Right lobe of liver (tissue), 6 donors: ENCODE measurements around the gene KDM4B. TPM values are rescaled to one million over a fixed set of nuclear protein-coding genes. Genes with fewer than 3 reads are reported as not detected.

Experiments
- ATAC-seq, 4 donors: fragments of 200-7000 bp; cut with Tn5 transposase; one replicate each; pipeline ENCODE4 v1.9.1; 2020; ENCODE audit warnings: mild to moderate bottlenecking in 4 of 4, moderate library complexity in 4 of 4
- DNase-seq, 3 donors: peaks; one replicate each; pipeline ENCODE4 v3.0.0-alpha.2; 2020
- H3K27ac ChIP-seq, 3 donors: fragments of 200-600 bp; one replicate each; pipeline ENCODE4 v1.8.0; 2022
- H3K27me3 ChIP-seq, 2 donors: fragments of 200-600 bp; one replicate each; pipeline ENCODE4 v1.8.0; 2022
- H3K36me3 ChIP-seq, 4 donors: fragments of 200-600 bp; sonication (generic) in 1 of 4; one replicate each; pipeline versions ENCODE4 v1.5.1 to v1.8.0; 2017 to 2022; ENCODE audit warnings: control low read depth in 1 of 4
- H3K4me1 ChIP-seq, 4 donors: fragments of 200-600 bp; sonication (generic) in 1 of 4; one replicate each; pipeline versions ENCODE4 v1.5.1 to v1.8.0; 2017 to 2022; ENCODE audit warnings: control low read depth in 1 of 4
- H3K4me3 ChIP-seq, 3 donors: fragments of 200-600 bp; one replicate each; pipeline ENCODE4 v1.8.0; 2022
- H3K9me3 ChIP-seq, 4 donors: fragments of 200-600 bp; sonication (generic) in 1 of 4; one replicate each; pipeline versions ENCODE4 v1.5.1 to v1.8.0; 2017 to 2022; ENCODE audit warnings: control low read depth in 1 of 4
- POLR2A ChIP-seq: fragments of 450-650 bp; IDR thresholded peaks from one replicate; pipeline ENCODE4 v1.6.1; 2017; ENCODE audit warnings: antibody characterized with exemption, mild to moderate bottlenecking
- WGBS: methylation state at CpG from one replicate; pipeline ENCODE4 v1.1.6; 2018; ENCODE audit warnings: low coverage, low lambda C conversion rate; ENCODE audit not compliant: insufficient coverage; ENCODE audit errors: missing lambda C conversion rate; 5-methylcytosine and 5-hydroxymethylcytosine counted together
- intact Hi-C, 2 donors: fragments of 100-400 bp; cut with DNase I; formaldehyde crosslinking; loops; one replicate each; pipeline versions ENCODE4 v1.11.2 to v1.14.1; 2022
- total RNA-seq, 6 experiments: library from RNA; depleted of rRNA in 2 of 6; stranded (reverse); fragments of >200 nt in 2 of 6; fragmentation: NEBNext Ultra II Directional in 3 of 6; extraction: Animal tissue kit (Norgen Biotek cat#: 25700) in 3 of 6; gene quantifications; one replicate each; pipeline versions ENCODE4 v1.1.0 to v1.2.4, GENCODE V29; 2016 to 2023
- TF ChIP-seq, protein P1 (sequence below), 4 donors: fragments of 200-600 bp in 3 of 4; fragments of 450-650 bp in 1 of 4; IDR thresholded peaks; one replicate each; pipeline versions ENCODE4 v1.5.1 to v1.8.0; 2016 to 2022; ENCODE audit warnings: antibody characterized with exemption in 4 of 4, mild to moderate bottlenecking in 2 of 4
- donor health status: DM: no; HTN: yes; CAD: no.
- donor health status: DM: no; HTN: no; CAD: no.
- donor health status: DM: no; HTN: no; CAD: no.
- donor health status: DM: no; HTN: yes; CAD: no.
- donor health status: DM: no; HTN: yes; CAD: no.

KDM4B gene
- total RNA-seq, 6 experiments from 2014 or later, result 14.2 to 36.9 (median 29.1) TPM

DNA sequence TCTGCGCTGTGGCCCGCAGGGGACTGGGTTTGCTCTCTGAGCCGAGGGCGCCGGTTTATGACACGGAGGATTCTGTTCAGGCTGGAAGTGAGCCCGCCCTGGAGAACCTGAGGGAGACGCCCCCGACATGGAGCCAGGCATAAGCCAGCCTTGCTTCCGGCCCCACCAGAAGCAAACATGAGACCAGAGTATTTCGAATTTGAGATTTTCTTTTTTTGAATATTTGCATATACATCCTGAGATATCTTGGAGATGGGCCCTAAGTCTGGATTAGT lies 72.9 kb downstream of the KDM4B start:
- no peak for ATAC-seq
- DNase-seq, result no peak
- no peak for TF ChIP-seq POLR2A
- TF ChIP-seq, protein P1, sequence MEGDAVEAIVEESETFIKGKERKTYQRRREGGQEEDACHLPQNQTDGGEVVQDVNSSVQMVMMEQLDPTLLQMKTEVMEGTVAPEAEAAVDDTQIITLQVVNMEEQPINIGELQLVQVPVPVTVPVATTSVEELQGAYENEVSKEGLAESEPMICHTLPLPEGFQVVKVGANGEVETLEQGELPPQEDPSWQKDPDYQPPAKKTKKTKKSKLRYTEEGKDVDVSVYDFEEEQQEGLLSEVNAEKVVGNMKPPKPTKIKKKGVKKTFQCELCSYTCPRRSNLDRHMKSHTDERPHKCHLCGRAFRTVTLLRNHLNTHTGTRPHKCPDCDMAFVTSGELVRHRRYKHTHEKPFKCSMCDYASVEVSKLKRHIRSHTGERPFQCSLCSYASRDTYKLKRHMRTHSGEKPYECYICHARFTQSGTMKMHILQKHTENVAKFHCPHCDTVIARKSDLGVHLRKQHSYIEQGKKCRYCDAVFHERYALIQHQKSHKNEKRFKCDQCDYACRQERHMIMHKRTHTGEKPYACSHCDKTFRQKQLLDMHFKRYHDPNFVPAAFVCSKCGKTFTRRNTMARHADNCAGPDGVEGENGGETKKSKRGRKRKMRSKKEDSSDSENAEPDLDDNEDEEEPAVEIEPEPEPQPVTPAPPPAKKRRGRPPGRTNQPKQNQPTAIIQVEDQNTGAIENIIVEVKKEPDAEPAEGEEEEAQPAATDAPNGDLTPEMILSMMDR (IDR thresholded peaks at IDR 0.05), result no peak
- no peaks in the 10 kb centered on the region for H3K27me3 ChIP-seq
- 80% methylated on average over 2 of the region's 11 CpGs for WGBS
- intact Hi-C loops, result no loop called here
- no peak overlapping the region for H3K27ac ChIP-seq
- H3K4me3 ChIP-seq, result no peak overlapping the region
- H3K9me3 ChIP-seq, result no peaks in the 10 kb centered on the region
- H3K4me1 ChIP-seq, result no peaks in the 10 kb centered on the region
- H3K36me3 ChIP-seq, result peaks cover 0 to 28% (median 4%) of the 10 kb centered on the region in 4 donors

DNA sequence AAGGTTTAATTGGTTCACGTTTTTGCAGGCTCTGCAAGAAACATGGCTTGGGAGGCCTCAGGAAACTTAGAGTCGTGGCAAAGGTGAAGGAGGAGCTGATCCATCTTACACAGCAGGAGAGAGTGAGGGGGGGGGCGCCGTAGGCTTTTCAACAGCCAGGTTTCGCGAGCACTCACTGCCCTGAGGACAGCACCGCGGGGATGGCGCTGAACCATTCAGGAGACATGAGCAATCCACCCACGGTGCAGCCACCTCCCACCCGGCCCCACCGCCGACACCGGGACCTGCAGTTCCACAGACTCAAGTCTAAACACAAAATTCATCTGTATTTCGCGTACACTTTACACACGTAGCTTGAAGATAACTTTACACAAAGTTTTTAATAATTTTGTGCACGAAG lies 73.6 kb downstream of the KDM4B start:
- no peak for TF ChIP-seq POLR2A
- TF ChIP-seq, protein P1 (IDR thresholded peaks at IDR 0.05), result no peak
- ATAC-seq (no peak), DNase-seq (no peak)
- H3K36me3 ChIP-seq, result peaks cover 0 to 31% (median 4%) of the 10 kb centered on the region in 4 donors
- intact Hi-C loops, result no loop called here
- no peaks in the 10 kb centered on the region for H3K9me3 ChIP-seq
- no peak overlapping the region for H3K27ac ChIP-seq
- 65% methylated on average over 4 of the region's 18 CpGs for WGBS
- H3K4me1 ChIP-seq, result no peaks in the 10 kb centered on the region
- H3K4me3 ChIP-seq, result no peak overlapping the region
- no peaks in the 10 kb centered on the region for H3K27me3 ChIP-seq

DNA sequence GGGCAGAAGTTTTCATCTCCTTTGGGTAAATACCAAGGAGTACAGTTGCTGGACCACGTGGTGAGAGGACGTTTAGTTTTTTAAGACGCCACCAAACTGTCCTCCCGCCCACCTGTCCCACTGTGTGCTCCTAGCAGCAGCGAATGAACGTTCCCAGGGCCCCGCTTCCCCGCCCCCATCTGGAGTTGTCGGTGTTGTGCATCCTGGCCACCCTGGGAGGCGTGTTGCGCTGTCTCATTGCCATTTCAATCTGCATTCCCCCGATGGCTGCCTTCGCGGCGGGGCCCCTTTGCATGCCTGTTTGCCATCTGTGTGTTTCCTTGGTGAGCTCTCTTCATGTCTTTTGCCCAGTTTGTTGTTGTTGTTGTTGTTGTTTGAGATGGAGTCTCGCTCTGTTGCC lies 76.1 kb downstream of the KDM4B start:
- Histone ChIP-seq H3K4me1 (no peaks in the 10 kb centered on the region), H3K36me3 (peaks cover 0 to 29% (median 3%) of the 10 kb centered on the region in 4 donors), H3K9me3 (no peaks in the 10 kb centered on the region), H3K27ac (no peak overlapping the region), H3K27me3 (no peaks in the 10 kb centered on the region), H3K4me3 (no peak overlapping the region)
- TF ChIP-seq POLR2A, result no peak
- TF ChIP-seq, protein P1 (IDR thresholded peaks at IDR 0.05), result no peak
- 90% methylated on average over 12 of the region's 16 CpGs for WGBS
- DNase-seq (no peak), ATAC-seq (no peak)
- intact Hi-C loops, result no loop called here

DNA sequence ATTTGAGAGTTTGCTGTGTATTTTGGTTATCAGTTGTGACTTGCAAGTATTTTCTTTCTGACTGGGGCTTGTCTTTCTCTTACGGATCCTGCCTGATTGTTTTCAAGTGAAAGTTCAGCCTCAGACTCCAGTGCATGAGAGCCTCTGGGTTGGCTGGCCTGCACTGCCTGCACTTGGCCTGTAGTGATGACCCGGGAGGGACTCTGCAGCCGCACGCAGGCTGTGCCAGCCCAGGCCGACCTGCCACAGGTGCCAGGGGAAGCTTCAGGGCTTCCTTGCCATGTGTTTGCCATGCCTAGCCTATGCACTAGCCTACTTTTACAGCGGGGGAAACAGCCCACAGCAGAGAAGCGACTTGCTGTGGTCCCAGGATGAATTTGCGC lies 77.0 kb downstream of the KDM4B start:
- WGBS, result 67% methylated on average over 1 of the region's 8 CpGs
- peak in 2 of 4 donors; percentile 5 to 41 for ATAC-seq
- peak in 1 of 3 donors; percentile 48 for DNase-seq
- H3K4me1 ChIP-seq, result no peaks in the 10 kb centered on the region
- no peaks in the 10 kb centered on the region for H3K27me3 ChIP-seq
- intact Hi-C loops, result no loop called here
- H3K36me3 ChIP-seq, result peaks cover 0 to 25% (median 0%) of the 10 kb centered on the region in 4 donors
- TF ChIP-seq, protein P1 (IDR thresholded peaks at IDR 0.05), result no peak
- no peak for TF ChIP-seq POLR2A
- no peaks in the 10 kb centered on the region for H3K9me3 ChIP-seq
- H3K27ac ChIP-seq, result no peak overlapping the region
- no peak overlapping the region for H3K4me3 ChIP-seq
